T-helper 17 cell (primary cell): Measurements from ENCODE around the gene CC2D1A. TPM values are rescaled to one million over a fixed set of nuclear protein-coding genes. Genes with fewer than 3 reads are reported as not detected.

Source experiments
- ATAC-seq: fragments of 150-1000 bp; cut with Tn5 transposase; 2 replicates; pipeline ENCODE4 v1.10.0; 2021; ENCODE audit warnings: mild to moderate bottlenecking, moderate library complexity
- DNase-seq, 3 donors: peaks; one replicate each; pipeline versions ENCODE4 v3.0.0 to v3.0.0-alpha.2; 2020 to 2021
- H3K9me3 ChIP-seq: one replicate; pipeline ENCODE4 v1.7.0; 2013; ENCODE audit warnings: low read length, mild to moderate bottlenecking; ENCODE audit not compliant: control insufficient read depth, poor library complexity, severe bottlenecking
- H3K27ac Mint-ChIP-seq: one replicate; pipeline ENCODE4 v1.8.0; 2022; ENCODE audit warnings: mild to moderate bottlenecking, moderate library complexity, mixed read lengths
- H3K27me3 Mint-ChIP-seq: one replicate; pipeline ENCODE4 v1.8.0; 2022; ENCODE audit warnings: mixed read lengths
- H3K36me3 Mint-ChIP-seq: one replicate; pipeline ENCODE4 v1.8.0; 2022; ENCODE audit warnings: low read depth, mixed read lengths
- H3K4me1 Mint-ChIP-seq: one replicate; pipeline ENCODE4 v1.8.0; 2022; ENCODE audit warnings: mild to moderate bottlenecking, mixed read lengths
- H3K4me3 Mint-ChIP-seq: one replicate; pipeline ENCODE4 v1.8.0; 2022; ENCODE audit warnings: mild to moderate bottlenecking, moderate library complexity, mixed read lengths
- total RNA-seq, 4 donors: library from RNA in 2 of 4; stranded (reverse) in 2 of 4; gene quantifications; one replicate each; pipeline ENCODE4 v1.2.3 and lab custom pipeline; 2022 to 2026

The CC2D1A gene
- total RNA-seq, 2 donors from 2014 or later, result 22.5 to 24.4 TPM

- H3K9me3 ChIP-seq, result no peaks in the 10 kb centered on the region
- Mint-ChIP-seq H3K36me3 (peaks cover 2% of the 10 kb centered on the region), H3K27ac (no peak within 1 kb of the TSS), H3K4me1 (peaks cover 13% of the 10 kb centered on the region), H3K4me3 (no peak within 1 kb of the TSS), H3K27me3 (peaks cover 18% of the 10 kb centered on the region)
- ATAC-seq (no peak), DNase-seq (no peak)
Observed at GRCh38 chr19:13938301-13939064, 32.5 kb downstream of the CC2D1A start, which contains the start of gene PODNL1. Gene PODNL1, minus strand, starts transcription at chr19:13938417. Its CDS starts 236 bp downstream, at chr19:13938181.

DNA sequence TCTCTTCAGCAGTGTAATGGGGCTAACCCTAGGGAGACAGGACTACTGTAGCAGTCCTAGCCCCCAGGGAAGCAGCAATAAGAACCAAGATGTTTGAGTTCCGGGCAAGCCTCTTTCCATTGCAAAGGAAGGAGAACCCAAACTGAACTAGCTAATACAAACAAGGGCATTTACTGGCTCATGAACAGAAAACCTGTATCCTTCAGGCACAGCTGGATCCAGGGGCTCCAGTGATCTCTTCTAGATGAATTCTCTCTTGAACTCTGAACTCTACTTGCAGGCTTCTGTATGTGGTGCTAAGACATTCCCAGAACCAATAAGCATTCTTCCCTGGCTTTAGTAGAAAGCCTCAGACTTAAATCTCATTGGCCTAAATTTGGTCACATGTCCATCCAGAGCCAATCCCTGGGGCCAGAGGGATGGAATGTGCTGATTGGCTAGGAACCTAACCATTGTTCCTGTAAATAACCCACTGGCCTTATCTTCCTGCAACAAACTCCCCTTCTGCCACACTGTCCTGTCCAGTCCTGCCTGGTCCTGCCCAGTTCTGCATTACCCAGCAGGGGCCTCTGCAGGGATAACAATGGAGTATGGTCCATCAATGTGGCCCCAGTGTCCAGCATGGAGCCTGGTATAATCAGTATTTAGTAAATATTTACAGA lies 36.2 kb downstream of the CC2D1A start:
- no peak for DNase-seq
- Mint-ChIP-seq H3K4me3 (no peak overlapping the region), H3K36me3 (peaks cover 2% of the 10 kb centered on the region), H3K27ac (no peak overlapping the region), H3K27me3 (no peaks in the 10 kb centered on the region), H3K4me1 (peaks cover 2% of the 10 kb centered on the region)
- no peaks in the 10 kb centered on the region for H3K9me3 ChIP-seq
- no peak for ATAC-seq

DNA sequence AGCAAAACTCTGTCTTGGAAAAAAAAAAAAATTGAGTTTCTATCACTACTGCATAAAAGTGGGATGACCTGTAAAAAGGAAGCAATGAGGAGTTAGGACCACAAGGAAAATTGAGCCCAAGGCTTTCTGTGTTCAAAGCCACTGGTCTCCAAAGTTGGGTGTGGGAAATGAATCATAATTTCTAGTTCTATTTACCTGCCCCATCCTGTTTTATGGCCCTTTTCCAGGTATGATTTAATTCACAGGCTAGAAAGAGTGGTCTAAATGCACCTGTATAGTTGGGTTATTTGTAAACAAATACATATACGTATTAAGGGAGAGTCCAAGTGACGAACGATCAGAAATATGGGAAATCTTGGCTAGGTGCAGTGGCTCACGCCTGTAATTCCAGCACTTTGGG lies 40.4 kb downstream of the CC2D1A start:
- ATAC-seq, result no peak
- no peaks in the 10 kb centered on the region for H3K4me1 Mint-ChIP-seq
- no peak overlapping the region for H3K27ac Mint-ChIP-seq
- H3K9me3 ChIP-seq, result no peaks in the 10 kb centered on the region
- H3K27me3 Mint-ChIP-seq, result no peaks in the 10 kb centered on the region
- H3K4me3 Mint-ChIP-seq, result no peak overlapping the region
- no peaks in the 10 kb centered on the region for H3K36me3 Mint-ChIP-seq
- no peak for DNase-seq

- ATAC-seq, result no peak
- DNase-seq, result no peak
- H3K4me1 Mint-ChIP-seq, result peaks cover 12% of the 10 kb centered on the region
- no peaks in the 10 kb centered on the region for H3K36me3 Mint-ChIP-seq
- H3K27me3 Mint-ChIP-seq, result no peaks in the 10 kb centered on the region
- H3K9me3 ChIP-seq, result no peaks in the 10 kb centered on the region
- no peak overlapping the region for H3K4me3 Mint-ChIP-seq
- no peak overlapping the region for H3K27ac Mint-ChIP-seq
Observed at GRCh38 chr19:13951043-13951442, 45.0 kb downstream of the CC2D1A start.

- H3K4me3 Mint-ChIP-seq, result peak overlapping the region; percentile 97
- peak; percentile 2 for ATAC-seq
- peaks cover 13% of the 10 kb centered on the region for H3K4me1 Mint-ChIP-seq
- H3K27ac Mint-ChIP-seq, result peak overlapping the region; percentile 93
- H3K36me3 Mint-ChIP-seq, result no peaks in the 10 kb centered on the region
- H3K27me3 Mint-ChIP-seq, result no peaks in the 10 kb centered on the region
- no peaks in the 10 kb centered on the region for H3K9me3 ChIP-seq
- DNase-seq, result no peak
Observed at GRCh38 chr19:13951799-13952153, 45.8 kb downstream of the CC2D1A start.

- DNase-seq (peak; percentile 95 to 98 (median 96)), ATAC-seq (peak; percentile 97)
- no peaks in the 10 kb centered on the region for H3K27me3 Mint-ChIP-seq
- H3K4me1 Mint-ChIP-seq, result peaks cover 13% of the 10 kb centered on the region
- H3K4me3 Mint-ChIP-seq, result peak within 1 kb of the TSS; percentile 97
- H3K27ac Mint-ChIP-seq, result peak within 1 kb of the TSS; percentile 93
- H3K9me3 ChIP-seq, result no peaks in the 10 kb centered on the region
- H3K36me3 Mint-ChIP-seq, result no peaks in the 10 kb centered on the region
Observed at GRCh38 chr19:13952154-13952930, 46.3 kb downstream of the CC2D1A start, which contains the start of gene DCAF15. Gene DCAF15, plus strand, starts transcription at chr19:13952509. Its CDS starts 4 bp downstream, at chr19:13952513.

GRCh38 chr19:13952931-13953531 lies 47.0 kb downstream of the CC2D1A start:
- DNase-seq (no peak), ATAC-seq (no peak)
- no peaks in the 10 kb centered on the region for H3K9me3 ChIP-seq
- Mint-ChIP-seq H3K27me3 (no peaks in the 10 kb centered on the region), H3K4me3 (peak overlapping the region; percentile 97), H3K36me3 (no peaks in the 10 kb centered on the region), H3K4me1 (peaks cover 13% of the 10 kb centered on the region), H3K27ac (peak overlapping the region; percentile 93)

- no peaks in the 10 kb centered on the region for H3K9me3 ChIP-seq
- peak overlapping the region; percentile 68 for H3K4me3 Mint-ChIP-seq
Observed at GRCh38 chr19:13954185-13954584, 48.2 kb downstream of the CC2D1A start.

GRCh38 chr19:13955662-13956364 lies 49.8 kb downstream of the CC2D1A start:
- no peaks in the 10 kb centered on the region for H3K27me3 Mint-ChIP-seq
- peaks cover 13% of the 10 kb centered on the region for H3K4me1 Mint-ChIP-seq
- no peaks in the 10 kb centered on the region for H3K36me3 Mint-ChIP-seq
- H3K9me3 ChIP-seq, result no peaks in the 10 kb centered on the region
- ATAC-seq, result no peak
- H3K4me3 Mint-ChIP-seq, result no peak overlapping the region
- H3K27ac Mint-ChIP-seq, result no peak overlapping the region
- DNase-seq, result no peak

More at GRCh38 chr19:13954185-13954584, 48.2 kb downstream of the CC2D1A start:
- H3K4me1 Mint-ChIP-seq, result peaks cover 13% of the 10 kb centered on the region
- peak overlapping the region; percentile 93 for H3K27ac Mint-ChIP-seq
- H3K27me3 Mint-ChIP-seq, result no peaks in the 10 kb centered on the region
- H3K36me3 Mint-ChIP-seq, result no peaks in the 10 kb centered on the region
- ATAC-seq (no peak), DNase-seq (no peak)

DNA sequence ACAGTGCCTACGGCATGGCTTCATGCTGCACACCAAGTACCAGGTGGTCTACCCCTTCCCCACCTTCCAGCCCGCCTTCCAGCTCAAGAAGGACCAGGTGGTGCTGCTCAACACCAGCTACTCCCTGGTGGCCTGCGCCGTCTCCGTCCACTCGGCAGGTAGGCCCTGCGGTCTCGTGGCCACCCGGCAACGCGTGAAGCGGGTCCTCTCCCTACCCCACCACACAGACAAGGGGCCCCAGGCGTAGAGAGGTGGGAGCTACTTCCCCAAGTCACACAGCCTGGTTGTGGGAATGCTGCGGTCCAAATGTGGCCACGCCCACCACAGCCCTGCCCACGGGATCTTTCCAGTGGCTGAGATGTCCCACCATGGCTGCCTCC lies 50.4 kb downstream of the CC2D1A start:
- peaks cover 13% of the 10 kb centered on the region for H3K4me1 Mint-ChIP-seq
- ATAC-seq, result no peak
- no peak overlapping the region for H3K4me3 Mint-ChIP-seq
- no peak for DNase-seq
- H3K9me3 ChIP-seq, result no peaks in the 10 kb centered on the region
- no peaks in the 10 kb centered on the region for H3K27me3 Mint-ChIP-seq
- H3K27ac Mint-ChIP-seq, result no peak overlapping the region
- no peaks in the 10 kb centered on the region for H3K36me3 Mint-ChIP-seq

DNA sequence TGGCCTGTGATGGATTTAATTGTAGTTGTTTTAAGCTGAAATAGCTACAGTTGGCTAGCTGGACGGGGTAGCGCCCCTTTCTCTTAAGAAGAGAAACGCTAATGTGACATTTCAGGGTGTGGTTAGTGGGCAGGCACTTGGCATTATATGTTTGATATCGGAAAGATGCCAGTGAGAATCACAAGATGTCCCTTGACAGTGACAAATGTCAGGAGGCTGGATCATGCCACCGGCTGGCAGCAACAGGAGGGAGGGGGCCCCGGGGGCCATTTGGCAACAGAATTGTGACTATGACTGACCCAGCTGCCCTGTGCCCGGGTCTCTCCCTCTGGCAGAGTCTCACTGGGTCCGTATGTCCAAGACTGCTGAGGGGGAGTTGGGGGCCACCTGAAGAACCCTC lies 51.0 kb downstream of the CC2D1A start:
- DNase-seq, result no peak
- ATAC-seq, result no peak
- H3K4me3 Mint-ChIP-seq, result no peak overlapping the region
- no peaks in the 10 kb centered on the region for H3K9me3 ChIP-seq
- H3K27me3 Mint-ChIP-seq, result no peaks in the 10 kb centered on the region
- peaks cover 9% of the 10 kb centered on the region for H3K4me1 Mint-ChIP-seq
- no peaks in the 10 kb centered on the region for H3K36me3 Mint-ChIP-seq
- H3K27ac Mint-ChIP-seq, result no peak overlapping the region

DNA sequence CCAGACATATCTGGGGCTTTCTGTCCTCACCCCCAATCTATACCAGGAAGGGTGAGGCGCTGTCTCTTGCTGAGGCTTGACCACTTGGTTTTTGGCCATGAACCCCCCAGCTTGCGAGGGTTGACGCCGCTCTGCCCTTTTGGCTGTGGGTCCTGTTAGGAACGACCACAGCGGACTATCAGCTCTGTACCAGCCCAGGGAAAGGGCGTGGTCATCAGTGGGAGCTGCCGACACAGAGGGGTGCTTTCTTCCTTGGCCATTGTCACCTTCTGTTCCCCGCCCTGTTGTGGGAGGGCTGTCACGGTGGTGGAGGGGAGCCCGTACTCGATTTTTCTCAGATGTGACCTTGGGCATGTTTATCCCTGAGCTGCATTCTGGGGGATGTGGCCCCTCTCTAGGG lies 52.0 kb downstream of the CC2D1A start:
- DNase-seq, result no peak
- no peaks in the 10 kb centered on the region for H3K9me3 ChIP-seq
- Mint-ChIP-seq H3K4me3 (no peak overlapping the region), H3K4me1 (peaks cover 9% of the 10 kb centered on the region), H3K27ac (peak overlapping the region; percentile 11), H3K36me3 (no peaks in the 10 kb centered on the region), H3K27me3 (no peaks in the 10 kb centered on the region)
- no peak for ATAC-seq
